GM18951 (cell line): ENCODE data around the gene KCNAB1.

Source experiments
- POLR2A ChIP-seq: IDR thresholded peaks from 4 replicates; pipeline ENCODE4 v1.6.1; 2011; ENCODE audit warnings: mild to moderate bottlenecking; ENCODE audit not compliant: insufficient read length, insufficient read depth; ENCODE audit errors: extremely low read depth
- in situ Hi-C: fragments of 300-500 bp; cut with MboI; formaldehyde crosslinking; loops from one replicate; pipeline ENCODE4 v1.12.0; 2022; ENCODE audit warnings: low sequenced_read_pairs, mixed read lengths, inconsistent platforms; ENCODE audit not compliant: unreplicated experiment

The KCNAB1 gene

DNA sequence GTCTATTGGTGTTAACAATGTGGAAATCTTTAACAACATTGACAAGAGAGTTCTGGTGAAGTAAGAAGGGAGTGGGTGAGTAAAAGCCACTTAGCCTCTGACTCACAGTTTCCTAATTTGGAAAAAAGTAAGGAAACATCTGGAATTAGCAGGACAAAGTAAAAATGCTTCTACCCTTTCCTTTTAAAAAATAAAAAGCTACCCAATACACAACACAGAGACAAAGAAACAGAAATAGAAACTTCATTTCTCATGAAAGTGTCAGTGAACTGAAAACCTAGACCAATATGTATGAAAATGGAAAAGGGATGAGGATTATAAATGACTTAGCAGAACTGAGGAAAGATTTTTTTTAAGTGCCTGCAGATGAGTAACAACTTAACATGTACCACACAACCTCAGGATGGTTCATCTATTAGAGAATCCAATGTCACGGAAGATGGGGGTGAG, 369.1 kb downstream of the KCNAB1 start:
- in situ Hi-C loops, result no loop called here
- TF ChIP-seq POLR2A, result no peak

DNA sequence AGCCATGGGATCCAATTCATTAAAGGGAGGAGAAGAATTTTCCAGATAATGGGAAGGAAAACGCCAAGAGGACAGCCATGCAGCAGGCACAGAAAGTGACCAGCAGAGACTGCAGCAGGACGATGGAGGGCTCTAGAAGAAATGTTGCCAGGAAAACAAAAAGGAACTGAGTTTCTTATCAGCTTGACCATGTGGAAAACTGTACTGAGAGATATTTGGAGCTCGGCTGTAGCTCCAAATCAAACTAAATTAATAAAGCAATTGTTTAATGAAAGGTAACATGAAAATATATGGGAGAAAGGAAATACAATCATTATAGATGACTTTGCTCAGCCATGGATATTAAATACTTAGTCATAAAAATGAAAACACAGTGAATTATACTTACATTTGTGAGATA, 370.8 kb downstream of the KCNAB1 start:
- no peak for TF ChIP-seq POLR2A
- in situ Hi-C loops, result no loop called here

DNA sequence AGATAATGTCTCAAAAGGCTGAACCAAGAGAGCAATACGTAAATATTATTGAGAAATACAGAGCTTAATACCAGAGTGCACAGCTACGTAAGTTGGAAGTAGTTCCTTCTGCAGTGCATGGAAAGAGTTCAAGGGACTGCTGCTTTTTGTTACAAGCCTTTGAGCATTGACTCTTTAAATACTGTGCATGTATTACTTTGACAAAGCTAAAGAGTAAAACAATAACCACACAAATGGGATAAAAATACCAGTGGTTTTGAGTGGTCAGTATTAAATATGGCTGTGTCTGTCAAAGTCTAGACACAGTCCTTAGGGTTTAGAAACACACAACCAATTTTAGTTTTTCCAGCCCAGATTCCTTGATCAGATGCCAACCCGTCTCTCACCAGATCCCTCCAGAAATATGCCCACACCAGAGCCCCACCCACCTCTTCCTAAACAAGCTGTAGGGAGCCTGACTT, 372.5 kb downstream of the KCNAB1 start:
- in situ Hi-C loops, result no loop called here
- TF ChIP-seq POLR2A, result no peak

DNA sequence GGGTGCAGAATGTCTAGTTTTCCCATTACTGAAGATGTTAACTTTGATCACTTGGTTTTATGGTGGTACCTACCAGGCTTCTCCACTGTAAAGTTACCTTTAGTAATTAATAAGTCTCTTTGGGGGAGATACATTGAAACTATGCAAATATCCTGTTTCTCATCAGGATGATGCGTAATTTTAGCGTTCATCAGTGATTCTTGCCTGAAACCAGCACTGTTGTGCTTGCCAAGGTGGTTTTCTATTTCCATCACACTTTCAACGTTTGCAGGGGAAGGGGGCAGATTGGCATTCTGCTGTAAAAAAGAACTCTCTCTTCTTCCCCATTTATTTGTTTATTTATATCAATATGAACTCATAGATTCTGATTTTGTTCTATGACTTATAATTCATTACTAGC, 373.5 kb downstream of the KCNAB1 start:
- in situ Hi-C loops, result no loop called here
- TF ChIP-seq POLR2A, result no peak

DNA sequence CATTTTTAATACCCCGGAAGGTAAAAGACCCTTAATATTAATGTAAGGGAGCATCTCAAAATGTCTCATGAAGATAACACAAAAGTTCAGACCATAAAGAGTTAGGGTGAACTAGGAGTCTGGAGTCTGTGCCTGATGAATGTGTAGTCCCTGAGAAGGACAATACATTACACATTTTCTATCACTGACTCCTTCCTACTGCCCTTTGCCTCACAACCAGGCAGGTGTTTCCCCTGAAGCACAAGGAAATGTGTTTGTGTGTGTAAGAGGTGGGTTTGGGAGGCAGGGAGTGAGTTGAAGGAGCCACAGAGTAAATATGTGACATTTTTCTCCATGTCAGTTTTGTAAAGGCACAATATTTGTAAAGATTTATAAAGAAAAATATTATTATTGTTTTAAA, 375.4 kb downstream of the KCNAB1 start:
- TF ChIP-seq POLR2A, result no peak
- in situ Hi-C loops, result no loop called here

DNA sequence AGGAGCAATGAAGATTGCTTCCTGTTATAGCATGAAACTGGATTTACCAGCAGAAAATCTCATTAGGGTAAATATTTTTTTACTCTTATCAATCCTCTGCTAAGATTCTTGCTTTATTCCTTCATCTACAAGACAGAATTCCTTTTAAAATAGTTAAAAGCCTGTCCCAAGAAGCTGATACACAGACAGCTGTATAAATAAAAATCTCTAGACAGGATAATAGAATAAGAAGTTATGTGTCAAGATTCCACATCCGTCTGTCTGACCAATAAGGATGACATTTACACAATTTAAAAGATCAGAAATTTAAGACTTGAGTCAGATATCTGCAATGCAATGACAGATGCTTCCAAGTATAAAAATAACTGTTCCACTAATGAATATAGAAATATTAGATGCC, 376.9 kb downstream of the KCNAB1 start:
- no peak for TF ChIP-seq POLR2A

DNA sequence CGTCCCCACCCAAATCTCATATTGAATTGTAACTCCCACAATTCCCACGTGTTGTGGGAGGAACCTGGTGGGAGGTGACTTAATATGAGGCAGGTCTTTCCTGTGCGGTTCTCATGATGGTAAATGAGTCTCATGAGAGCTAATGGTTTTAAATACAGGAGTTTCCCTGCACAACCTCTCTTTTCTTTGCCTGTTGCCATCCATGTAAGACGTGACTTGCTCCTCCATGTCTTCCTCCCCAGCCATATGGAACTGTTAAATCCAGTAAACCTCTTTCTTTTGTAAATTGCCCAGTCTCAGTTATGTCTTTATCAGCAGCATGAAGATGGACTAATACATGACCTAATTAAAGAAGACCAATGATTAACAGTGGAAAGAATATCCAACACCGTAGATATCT, 377.9 kb downstream of the KCNAB1 start:
- TF ChIP-seq POLR2A, result no peak
- in situ Hi-C loops, result no loop called here

More for the DNA sequence above, 376.9 kb downstream of the KCNAB1 start:
- in situ Hi-C loops, result no loop called here

DNA sequence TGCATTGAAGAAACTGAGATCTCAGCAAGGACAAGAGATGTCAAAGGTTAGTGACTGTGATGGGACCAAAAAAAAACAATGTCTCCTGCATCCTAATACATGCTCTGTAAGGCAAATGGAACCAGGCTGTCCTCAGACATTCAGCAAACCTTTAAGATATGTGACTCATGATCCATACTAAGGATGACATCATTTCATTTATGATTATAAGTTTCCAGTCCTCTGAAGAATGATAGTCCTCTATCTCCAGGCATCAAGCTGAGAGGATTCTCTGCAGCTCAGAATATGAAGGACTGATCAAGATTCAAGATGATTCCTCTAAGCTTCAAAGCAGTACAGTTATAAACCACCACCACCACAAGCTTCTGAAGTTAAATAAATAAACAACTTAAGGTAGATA, 386.9 kb downstream of the KCNAB1 start:
- in situ Hi-C loops, result loop anchor here (10.0 to 25.0 kb wide), 2 partner anchors 52 to 345 kb away; no protein-coding TSS in a partner anchor
- TF ChIP-seq POLR2A, result no peak

DNA sequence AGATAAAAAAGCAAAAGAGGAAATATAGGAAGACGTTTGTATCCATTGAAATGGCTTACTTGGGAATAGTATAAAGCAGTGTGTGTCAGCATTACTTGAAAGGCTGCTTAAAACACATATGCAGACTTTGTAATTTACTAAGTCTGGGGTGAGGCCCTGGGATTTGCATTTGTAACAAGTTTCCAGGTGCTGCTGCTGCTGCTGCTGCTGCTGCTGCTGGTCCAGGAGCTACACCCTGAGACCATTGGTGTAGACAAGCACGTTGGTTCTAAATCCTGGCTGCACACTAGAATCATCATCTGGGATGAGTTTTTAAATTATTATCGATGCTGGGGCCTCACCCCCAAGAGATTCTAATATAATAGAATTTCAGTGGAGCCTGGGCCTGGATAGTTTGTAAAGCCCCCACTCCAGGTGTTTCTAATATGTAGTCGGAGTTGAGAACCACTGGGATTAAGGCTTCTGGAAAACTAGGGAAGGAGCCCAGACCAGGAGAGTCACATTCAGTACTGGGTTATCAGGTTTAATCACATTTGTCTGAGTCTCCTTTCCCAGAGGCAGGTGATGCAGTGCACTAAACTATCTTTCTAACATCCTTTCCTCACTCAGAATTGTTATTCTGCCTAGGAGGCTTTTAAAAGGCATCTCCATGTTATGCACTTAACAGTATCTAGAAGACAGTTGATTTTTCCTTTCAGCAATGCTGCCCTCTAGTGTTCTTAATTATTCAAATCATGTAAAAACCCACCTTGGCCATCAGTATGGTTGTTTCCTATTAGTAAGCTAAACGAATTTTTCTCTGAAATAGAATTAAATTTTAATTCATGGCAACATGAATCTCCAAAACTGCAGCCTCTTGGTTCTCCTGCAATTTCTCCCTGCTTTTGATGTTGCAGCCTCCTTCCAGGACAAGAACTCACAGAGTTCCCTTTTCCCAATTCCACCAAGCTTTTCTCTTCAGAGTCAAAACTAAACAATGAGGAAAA, 389.1 kb downstream of the KCNAB1 start:
- no peak for TF ChIP-seq POLR2A
- in situ Hi-C loops, result loop anchor here (10.0 to 25.0 kb wide), 2 partner anchors 55 to 347 kb away; no protein-coding TSS in a partner anchor

DNA sequence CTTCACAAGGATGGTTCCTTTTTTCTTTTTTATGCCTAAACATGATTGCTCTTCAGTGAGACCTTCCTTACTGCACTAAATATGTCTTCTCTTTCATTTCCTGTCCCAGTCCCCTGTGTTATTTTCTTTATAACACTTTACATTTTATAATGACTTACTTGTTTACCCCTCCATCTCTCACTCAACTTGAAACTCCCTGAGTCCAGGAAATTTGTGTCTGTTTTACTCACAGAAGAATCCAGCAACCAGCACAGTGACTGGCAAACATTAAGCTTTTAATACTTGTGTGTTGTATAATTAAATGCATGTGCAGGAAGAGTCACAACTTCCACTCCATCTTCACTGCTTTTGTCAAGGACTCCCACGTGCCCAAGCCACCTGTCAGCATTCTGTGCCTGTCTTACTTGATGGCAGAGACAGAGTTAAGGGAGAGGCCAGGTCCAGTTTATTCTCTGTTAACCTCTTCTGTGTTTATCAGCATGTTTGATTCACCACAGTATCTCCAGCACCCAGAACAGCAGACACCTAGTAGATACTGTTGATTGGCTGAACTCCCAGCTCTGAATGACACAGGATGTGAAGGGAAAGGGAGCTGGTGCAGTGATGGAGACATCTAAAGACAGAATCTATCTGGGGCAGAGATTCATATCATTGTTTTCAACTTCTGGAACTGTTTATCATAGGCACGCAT, 391.8 kb downstream of the KCNAB1 start:
- in situ Hi-C loops, result loop anchor here (25.0 kb wide), 1 partner anchor 350 kb away; no protein-coding TSS in a partner anchor
- no peak for TF ChIP-seq POLR2A

DNA sequence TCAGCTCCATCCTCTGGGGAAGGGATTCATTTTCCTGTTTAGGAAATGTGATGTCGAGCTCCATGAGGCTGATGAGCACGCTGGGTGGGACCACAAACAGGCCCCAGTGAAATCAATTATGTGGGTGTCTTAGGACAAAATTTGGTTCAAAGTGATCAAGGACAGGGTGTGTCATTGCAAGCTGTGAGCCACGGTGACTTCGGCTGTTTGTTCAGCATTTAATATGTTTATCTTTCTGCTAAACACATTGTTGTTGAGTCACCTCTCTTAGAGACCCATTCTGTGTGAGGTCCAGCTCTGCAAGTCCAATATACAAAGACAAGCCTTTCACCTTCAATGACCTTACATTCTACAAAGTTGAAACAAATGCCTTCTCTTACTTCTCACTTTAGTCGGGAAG, 393.2 kb downstream of the KCNAB1 start:
- in situ Hi-C loops, result loop anchor here (25.0 kb wide), 1 partner anchor 351 kb away; no protein-coding TSS in a partner anchor
- TF ChIP-seq POLR2A, result no peak

DNA sequence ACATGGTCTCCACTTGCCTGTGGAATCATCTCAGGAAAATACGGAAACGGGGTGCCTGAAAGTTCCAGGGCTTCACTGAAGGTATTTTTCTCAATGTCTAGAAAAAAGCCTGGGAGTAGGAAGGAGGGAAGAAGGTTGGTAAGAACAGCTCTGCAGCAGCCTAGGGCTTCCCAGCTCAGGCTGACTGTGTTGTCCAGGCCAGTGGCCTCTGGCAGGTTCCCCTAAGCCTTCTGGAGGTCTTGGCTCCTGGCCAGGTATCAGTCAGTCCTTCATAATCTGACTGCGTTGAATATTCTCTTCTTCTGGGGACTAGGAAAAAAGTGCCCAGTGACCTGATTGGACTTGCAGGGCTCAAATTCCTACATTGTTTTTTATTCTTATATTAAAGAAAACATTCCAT, 395.9 kb downstream of the KCNAB1 start:
- in situ Hi-C loops, result loop anchor here (25.0 kb wide), 1 partner anchor 354 kb away; no protein-coding TSS in a partner anchor
- TF ChIP-seq POLR2A, result no peak

DNA sequence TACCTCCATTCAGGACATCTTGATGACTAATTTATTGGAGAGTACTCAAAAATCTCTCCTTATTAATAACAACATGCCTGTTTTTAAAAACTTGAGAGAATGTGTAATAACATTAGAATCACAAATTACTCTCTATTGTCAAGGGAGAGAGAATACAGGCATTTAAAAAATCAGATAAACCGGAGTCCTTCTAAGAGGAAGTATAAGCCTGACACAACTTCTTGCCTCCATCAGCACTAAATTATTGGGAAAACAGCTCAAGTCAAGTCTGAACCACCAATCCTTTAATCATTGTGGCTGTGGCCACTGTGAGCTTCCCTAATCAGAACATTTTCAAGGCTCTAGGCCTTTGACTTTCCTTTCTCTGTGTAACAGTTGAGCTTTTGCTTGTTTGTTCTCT, 396.6 kb downstream of the KCNAB1 start:
- no peak for TF ChIP-seq POLR2A
- in situ Hi-C loops, result loop anchor here (25.0 kb wide), 1 partner anchor 355 kb away; no protein-coding TSS in a partner anchor
